HepG2 (cell line): ENCODE data around the gene ESPNL. TPM values are rescaled to one million over a fixed set of nuclear protein-coding genes. Genes with fewer than 3 reads are reported as not detected.

Experiments
- ARID4A ChIP-seq: sonication (generic); formaldehyde crosslinking; IDR thresholded peaks from 2 replicates; pipeline ENCODE4 v1.5.0; 2020; ENCODE audit warnings: mild to moderate bottlenecking, missing genetic modification reagents, borderline replicate concordance
- BCL3 ChIP-seq: sonication (generic); formaldehyde crosslinking; IDR thresholded peaks from 2 replicates; pipeline ENCODE4 v1.5.1; 2020; ENCODE audit warnings: mild to moderate bottlenecking, missing genetic modification reagents, moderate library complexity
- RBM22 ChIP-seq: fragments of 200-400 bp; formaldehyde crosslinking; optimal IDR thresholded peaks from 2 replicates; pipeline ENCODE3; 2017; ENCODE audit warnings: mild to moderate bottlenecking, low read length, moderate library complexity
- RXRB ChIP-seq: IDR thresholded peaks from 2 replicates; pipeline ENCODE4 v1.6.1; 2016; ENCODE audit warnings: borderline replicate concordance, missing genetic modification reagents, missing compliant biosample characterization
- TFDP2 ChIP-seq: sonication (generic); formaldehyde crosslinking; IDR thresholded peaks from 2 replicates; pipeline ENCODE4 v1.4.0; 2020; ENCODE audit warnings: missing genetic modification reagents
- TIGD3 ChIP-seq: sonication (generic); formaldehyde crosslinking; IDR thresholded peaks from 2 replicates; pipeline ENCODE4 v1.5.1; 2020; ENCODE audit warnings: mild to moderate bottlenecking, missing genetic modification reagents, borderline replicate concordance
- TMF1 ChIP-seq: sonication (generic); formaldehyde crosslinking; IDR thresholded peaks from 2 replicates; pipeline ENCODE4 v1.8.1; 2022; ENCODE audit warnings: low read depth, missing genetic modification reagents
- U2AF1 ChIP-seq: fragments of 200-400 bp; formaldehyde crosslinking; optimal IDR thresholded peaks from 2 replicates; pipeline ENCODE3; 2017; ENCODE audit warnings: mild to moderate bottlenecking, low read depth, low read length
- ZBTB37 ChIP-seq: sonication (generic); formaldehyde crosslinking; IDR thresholded peaks from 2 replicates; pipeline ENCODE4 v1.4.0; 2020; ENCODE audit warnings: mild to moderate bottlenecking, missing genetic modification reagents
- ZNF160 ChIP-seq: sonication (generic); formaldehyde crosslinking; IDR thresholded peaks from 2 replicates; pipeline ENCODE4 v1.8.0; 2022; ENCODE audit warnings: mild to moderate bottlenecking, inconsistent platforms, missing genetic modification reagents
- ZNF224 ChIP-seq: sonication (generic); formaldehyde crosslinking; IDR thresholded peaks from 2 replicates; pipeline ENCODE4 v1.5.0; 2020; ENCODE audit warnings: mild to moderate bottlenecking, missing genetic modification reagents
- polyA plus RNA-seq, 8 experiments: library from polyadenylated mRNA; depleted of rRNA in 3 of 8; stranded (reverse) in 7 of 8; unstranded in 1 of 8; fragments of >200 nt; fragmentation: Illumina TruSeq in 4 of 8; extraction: Trizol in 4 of 8; gene quantifications; 2 replicates each; pipeline versions ENCODE4 v1.2.1 to v1.2.3, GENCODE V29; 2011 to 2016; ENCODE audit warnings: low read depth in 4 of 8, missing spikeins in 1 of 8, mixed read lengths in 1 of 8; ENCODE audit not compliant: insufficient read depth in 1 of 8
- total RNA-seq, 5 experiments: library from RNA; depleted of rRNA; stranded (reverse); fragments of >200 nt; fragmentation: Illumina TruSeq; extraction: Trizol; gene quantifications; 2 replicates each; pipeline ENCODE4 v1.2.3, GENCODE V29; 2016; ENCODE audit warnings: low read depth in 1 of 5

ESPNL gene
- total and polyA plus RNA-seq, 2 of the 13 experiments (the other 11 are each of a cell fraction or from before 2014, with no cell fraction given), result 0.45 to 0.80 TPM

GRCh38 chr2:238107525-238108422 lies 7.6 kb downstream of the ESPNL start (continued):
- TF ChIP-seq ARID4A (CRISPR knock-in tag) (peak; percentile 61; the same call in 1 of the 2 replicates), TMF1 (CRISPR knock-in tag) (peak; percentile 77; the same call in 1 of the 2 replicates), ZNF160 (CRISPR knock-in tag) (no peak), U2AF1 (no peak), RXRB (peak; percentile 68; the same call in 1 of the 2 replicates), TFDP2 (peak; percentile 85), TIGD3 (CRISPR knock-in tag) (no peak), RBM22 (no peak), BCL3 (0 out of 2 replicates have a peak, but pooled peaks have one; percentile 52), ZNF224 (CRISPR knock-in tag) (no peak), ZBTB37 (CRISPR knock-in tag) (no peak)
